A549 (cell line): Measurements from ENCODE around the gene GALNT5. TPM values are rescaled to one million over a fixed set of nuclear protein-coding genes. Genes with fewer than 3 reads are reported as not detected.

ENCODE experiments used
- ATAC-seq, 2 experiments: fragments of 200-7000 bp in 1 of 2; fragments of >200 bp in 1 of 2; cut with Nextera tagmentation in 1 of 2; cut with Tn5 transposase in 1 of 2; 3 replicates each; pipeline versions ENCODE4 v1.8.0 to v1.9.1; 2018 to 2020; ENCODE audit warnings: mild to moderate bottlenecking in 1 of 2, moderate library complexity in 1 of 2
- CTCF ChIA-PET: fragments of 300-600 bp; sonication (Branson Sonifier 250); formaldehyde crosslinking; extraction: SDS; loops from one replicate; lab custom pipeline; 2021; ENCODE audit warnings: antibody characterized with exemption, inconsistent platforms; lab: Yijun Ruan, JAX
- POLR2A ChIA-PET: fragments of 350-600 bp; formaldehyde crosslinking; extraction: SDS; loops from one replicate; lab custom pipeline; 2021; ENCODE audit warnings: antibody characterized with exemption, inconsistent platforms; lab: Yijun Ruan, JAX
- DNase-seq, 2 experiments: peaks; one replicate each; pipeline versions ENCODE4 v3.0.0 to v3.0.0-alpha.2; 2011 to 2016; ENCODE audit warnings: low read depth in 1 of 2, low spot score in 1 of 2
- FAIRE-seq: peaks from 2 replicates; lab custom pipeline; 2011; peaks lifted over from hg19 to GRCh38; lab: Jason Lieb, UNC
- H3K27ac ChIP-seq, 2 experiments: fragments of >200 bp; sonication (Bioruptor Twin); formaldehyde crosslinking; 3 replicates each; pipeline ENCODE4 v1.5.1; 2016 to 2017
- H3K4me1 ChIP-seq: fragments of >200 bp; sonication (Bioruptor Twin); formaldehyde crosslinking; 3 replicates; pipeline ENCODE4 v1.6.1; 2016
- H3K4me2 ChIP-seq: fragments of >200 bp; sonication (Bioruptor Twin); formaldehyde crosslinking; 3 replicates; pipeline ENCODE4 v1.6.1; 2016
- H3K4me3 ChIP-seq: fragments of >200 bp; sonication (Bioruptor Twin); formaldehyde crosslinking; 3 replicates; pipeline ENCODE4 v1.5.1; 2016
- H3K9me3 ChIP-seq: fragments of >200 bp; sonication (Bioruptor Twin); formaldehyde crosslinking; 3 replicates; pipeline ENCODE4 v1.6.1; 2016
- BHLHE40 ChIP-seq: IDR thresholded peaks from 2 replicates; pipeline ENCODE4 v1.6.1; 2012; ENCODE audit warnings: low read depth, low read length, inconsistent platforms
- CHD2 ChIP-seq: fragments of 150-350 bp; IDR thresholded peaks from 2 replicates; pipeline ENCODE4 v1.6.1; 2014; ENCODE audit warnings: low read length; ENCODE audit not compliant: partially characterized antibody
- EHMT2 ChIP-seq: fragments of 200-600 bp; sonication (generic); IDR thresholded peaks from 2 replicates; pipeline ENCODE4 v1.6.1; 2016; ENCODE audit warnings: antibody characterized with exemption, low read depth, mild to moderate bottlenecking, moderate library complexity
- ESRRA ChIP-seq: fragments of 150-350 bp; IDR thresholded peaks from 2 replicates; pipeline ENCODE4 v1.6.1; 2014; ENCODE audit warnings: mild to moderate bottlenecking, low read length, borderline replicate concordance
- GATA3 ChIP-seq: IDR thresholded peaks from 2 replicates; pipeline ENCODE4 v1.6.1; 2012; ENCODE audit warnings: borderline replicate concordance
- HOXA7 ChIP-seq: fragments of 250-450 bp; sonication (Bioruptor Pico); IDR thresholded peaks from 2 replicates; pipeline ENCODE4 v1.5.0; 2020; ENCODE audit warnings: mild to moderate bottlenecking, moderate library complexity
- NFE2L2 ChIP-seq: fragments of 150-350 bp; conservative IDR thresholded peaks from 2 replicates; pipeline ENCODE4 v1.6.1; 2014; ENCODE audit warnings: low read length
- NPAS2 ChIP-seq: fragments of 250-450 bp; sonication (Bioruptor Pico); IDR thresholded peaks from 2 replicates; pipeline ENCODE4 v1.8.0; 2022; ENCODE audit warnings: mild to moderate bottlenecking, moderate library complexity, borderline replicate concordance
- POLR2AphosphoS2 ChIP-seq: conservative IDR thresholded peaks from 2 replicates; pipeline ENCODE4 v1.6.1; 2012; ENCODE audit warnings: low read length, improper control_type of control experiment, inconsistent platforms
- RCOR1 ChIP-seq: fragments of 150-350 bp; IDR thresholded peaks from 2 replicates; pipeline ENCODE4 v1.6.1; 2014; ENCODE audit warnings: antibody characterized with exemption, low read length, low read depth
- RFX5 ChIP-seq: fragments of 450-650 bp; IDR thresholded peaks from 2 replicates; pipeline ENCODE4 v1.7.1; 2014; ENCODE audit warnings: antibody characterized with exemption, mild to moderate bottlenecking, moderate library complexity
- RNF2 ChIP-seq: fragments of 200-600 bp; sonication (generic); IDR thresholded peaks from 2 replicates; pipeline ENCODE4 v1.6.1; 2016; ENCODE audit warnings: low read depth, mild to moderate bottlenecking, antibody characterized with exemption, moderate library complexity, borderline replicate concordance
- ZNF302 ChIP-seq: fragments of 250-450 bp; sonication (Bioruptor Pico); IDR thresholded peaks from 2 replicates; pipeline ENCODE4 v1.9.0; 2021; ENCODE audit warnings: inconsistent platforms, mild to moderate bottlenecking, moderate library complexity
- ZSCAN20 ChIP-seq: fragments of 250-450 bp; sonication (Bioruptor Pico); IDR thresholded peaks from 2 replicates; pipeline ENCODE4 v1.8.0; 2022; ENCODE audit warnings: mild to moderate bottlenecking, moderate library complexity
- WGBS: methylation state at CpG from one replicate; pipeline ENCODE4 v1.1.6; 2017; ENCODE audit errors: missing lambda C conversion rate; 5-methylcytosine and 5-hydroxymethylcytosine counted together
- polyA plus RNA-seq, 4 experiments: library from polyadenylated mRNA; depleted of rRNA in 3 of 4; stranded (reverse); fragments of >200 nt; fragmentation: RNase III in 1 of 4; extraction: RNeasy Plus Mini Kit Qiagen cat#74134 plus additional on column Dnase treatment in 1 of 4; gene quantifications; 2 replicates in 3 of 4; 3 replicates in 1 of 4; pipeline ENCODE4 v1.2.3, GENCODE V29; 2011 to 2017
- TF ChIP-seq, protein P1 (sequence below): fragments of 150-350 bp; IDR thresholded peaks from 2 replicates; pipeline ENCODE4 v1.6.1; 2014; ENCODE audit warnings: low read depth, mild to moderate bottlenecking, low read length

Gene GALNT5
- polyA plus RNA-seq, 2 of the 4 experiments (the other 2 are of a cell fraction): 2.9 to 3.0 TPM

DNA sequence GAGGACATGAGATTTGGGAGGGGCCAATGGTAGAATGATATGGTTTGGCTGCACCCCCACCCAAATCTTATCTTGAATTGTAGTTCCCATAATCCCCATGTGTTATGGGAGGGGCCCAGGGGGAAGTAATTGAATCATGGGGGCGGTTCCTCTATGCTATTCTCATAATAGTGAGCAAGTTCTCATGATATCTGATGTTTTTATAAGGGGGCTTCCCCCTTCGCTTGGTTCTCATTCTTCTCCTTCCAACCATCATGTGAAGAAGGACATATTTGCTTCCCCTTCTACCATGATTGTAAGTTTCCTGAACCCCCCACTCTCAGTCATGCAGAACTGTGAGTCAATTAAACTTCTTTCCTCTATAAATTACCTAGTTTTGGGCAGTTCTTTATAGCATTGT, 105.1 kb downstream of the GALNT5 start:
- ATAC-seq: no peak
- FAIRE-seq: no peak
- Histone ChIP-seq H3K27ac (no peak overlapping the region), H3K4me1 (no peaks in the 10 kb centered on the region), H3K9me3 (0 out of 3 replicates have a peak, but pooled peaks cover 3% of the 10 kb centered on the region), H3K4me3 (no peak overlapping the region), H3K4me2 (no peak overlapping the region)
- no peak for DNase-seq
- POLR2A ChIA-PET: no interaction called here
- 25% methylated on average over 2 of the region's 2 CpGs for WGBS
- TF ChIP-seq HOXA7 (no peak), ZSCAN20 (no peak), ESRRA (no peak), EHMT2 (no peak), RCOR1 (no peak), BHLHE40 (no peak), NFE2L2 (no peak), NPAS2 (no peak), POLR2AphosphoS2 (no peak), ZNF302 (no peak), RNF2 (no peak)
- TF ChIP-seq, protein P1, sequence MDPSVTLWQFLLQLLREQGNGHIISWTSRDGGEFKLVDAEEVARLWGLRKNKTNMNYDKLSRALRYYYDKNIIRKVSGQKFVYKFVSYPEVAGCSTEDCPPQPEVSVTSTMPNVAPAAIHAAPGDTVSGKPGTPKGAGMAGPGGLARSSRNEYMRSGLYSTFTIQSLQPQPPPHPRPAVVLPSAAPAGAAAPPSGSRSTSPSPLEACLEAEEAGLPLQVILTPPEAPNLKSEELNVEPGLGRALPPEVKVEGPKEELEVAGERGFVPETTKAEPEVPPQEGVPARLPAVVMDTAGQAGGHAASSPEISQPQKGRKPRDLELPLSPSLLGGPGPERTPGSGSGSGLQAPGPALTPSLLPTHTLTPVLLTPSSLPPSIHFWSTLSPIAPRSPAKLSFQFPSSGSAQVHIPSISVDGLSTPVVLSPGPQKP: no peak
- CTCF ChIA-PET: no interaction called here

DNA sequence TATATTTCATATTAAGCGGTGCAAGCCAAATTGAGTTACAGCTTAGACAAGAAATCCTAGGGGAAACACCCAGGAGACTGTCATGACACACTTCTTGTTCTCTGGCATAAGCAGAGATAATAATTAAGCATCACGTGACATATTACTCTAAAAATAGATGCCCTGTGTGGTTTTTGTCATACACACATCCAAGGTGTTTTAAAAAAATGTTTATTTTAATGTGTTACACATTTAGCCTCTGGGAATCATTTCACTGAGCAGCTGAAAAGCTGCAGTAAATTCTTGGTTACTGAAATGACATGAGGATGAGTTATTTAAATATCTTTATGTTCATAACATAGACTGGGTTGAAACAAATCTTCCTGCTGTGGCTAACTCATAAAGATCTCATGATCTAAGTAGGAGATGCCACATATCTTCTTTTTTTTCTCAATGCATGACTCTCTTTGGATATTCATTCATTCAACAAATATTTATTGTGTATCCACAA, 106.2 kb downstream of the GALNT5 start:
- no peak overlapping the region for H3K4me3 ChIP-seq
- 39% methylated on average over 2 of the region's 2 CpGs for WGBS
- no peak overlapping the region for H3K4me2 ChIP-seq
- FAIRE-seq (no peak), DNase-seq (no peak), ATAC-seq (no peak)
- 0 out of 3 replicates have a peak, but pooled peaks cover 3% of the 10 kb centered on the region for H3K9me3 ChIP-seq
- POLR2A ChIA-PET: no interaction called here
- CTCF ChIA-PET: no interaction called here
- no peak overlapping the region for H3K27ac ChIP-seq
- no peaks in the 10 kb centered on the region for H3K4me1 ChIP-seq
- TF ChIP-seq GATA3 (no peak), RFX5 (no peak), CHD2 (no peak)

Other genes with a start within 250 kb of the GALNT5 start
- gene ERMN, start 68.1 kb downstream of the GALNT5 start, polyA plus RNA-seq (2011; rRNA removed): not detected in 2 replicates
- not detected in 3 replicates for gene ERMN, start 68.1 kb downstream of the GALNT5 start, polyA plus RNA-seq (2017; fragmentation: RNase III; extraction: RNeasy Plus Mini Kit Qiagen cat#74134 plus additional on column Dnase treatment)
- gene CYTIP, start 186.4 kb downstream of the GALNT5 start, polyA plus RNA-seq (2011; rRNA removed): 0.34 and 0.52 TPM in 2 replicates
- gene CYTIP, start 186.4 kb downstream of the GALNT5 start, polyA plus RNA-seq (2017; fragmentation: RNase III; extraction: RNeasy Plus Mini Kit Qiagen cat#74134 plus additional on column Dnase treatment): not detected in 3 replicates